ENCODE results near the gene CEP120.

DNA sequence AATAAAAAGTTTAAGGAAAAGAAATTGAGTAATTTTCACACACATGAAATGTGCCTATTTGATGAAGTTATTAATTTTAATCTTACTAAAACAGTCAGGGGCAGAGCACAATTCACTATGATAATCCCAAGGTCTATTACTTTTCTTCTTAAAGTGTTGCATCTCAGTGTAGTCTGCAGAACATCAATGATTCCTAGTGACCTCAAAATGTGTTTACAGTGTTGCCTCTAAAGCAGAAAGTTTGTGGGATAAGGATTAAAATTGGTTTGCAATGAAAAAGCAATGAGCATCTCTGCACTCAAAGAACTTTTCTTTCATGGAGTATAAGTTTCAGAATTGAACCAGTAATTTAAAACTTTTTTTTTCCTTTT, 63.0 kb downstream of the CEP120 start:
- TF ChIP-seq, protein P1, sequence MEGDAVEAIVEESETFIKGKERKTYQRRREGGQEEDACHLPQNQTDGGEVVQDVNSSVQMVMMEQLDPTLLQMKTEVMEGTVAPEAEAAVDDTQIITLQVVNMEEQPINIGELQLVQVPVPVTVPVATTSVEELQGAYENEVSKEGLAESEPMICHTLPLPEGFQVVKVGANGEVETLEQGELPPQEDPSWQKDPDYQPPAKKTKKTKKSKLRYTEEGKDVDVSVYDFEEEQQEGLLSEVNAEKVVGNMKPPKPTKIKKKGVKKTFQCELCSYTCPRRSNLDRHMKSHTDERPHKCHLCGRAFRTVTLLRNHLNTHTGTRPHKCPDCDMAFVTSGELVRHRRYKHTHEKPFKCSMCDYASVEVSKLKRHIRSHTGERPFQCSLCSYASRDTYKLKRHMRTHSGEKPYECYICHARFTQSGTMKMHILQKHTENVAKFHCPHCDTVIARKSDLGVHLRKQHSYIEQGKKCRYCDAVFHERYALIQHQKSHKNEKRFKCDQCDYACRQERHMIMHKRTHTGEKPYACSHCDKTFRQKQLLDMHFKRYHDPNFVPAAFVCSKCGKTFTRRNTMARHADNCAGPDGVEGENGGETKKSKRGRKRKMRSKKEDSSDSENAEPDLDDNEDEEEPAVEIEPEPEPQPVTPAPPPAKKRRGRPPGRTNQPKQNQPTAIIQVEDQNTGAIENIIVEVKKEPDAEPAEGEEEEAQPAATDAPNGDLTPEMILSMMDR (IDR thresholded peaks at IDR 0.05; ENCODE audit: insufficient read depth, low read length): no peak
- no peak for TF ChIP-seq SPI1 (IDR thresholded peaks at IDR 0.05; ENCODE audit: borderline replicate concordance, low read depth)
- no peak for TF ChIP-seq POLR2AphosphoS5 (IDR thresholded peaks at IDR 0.05; ENCODE audit: low read depth)

Measured in HL-60 (cell line).